ENCODE results near the gene ZNF408.
A peak's percentile ranks its signal among the peaks of the same experiment; 100 is the strongest.

ZNF408 gene

DNA sequence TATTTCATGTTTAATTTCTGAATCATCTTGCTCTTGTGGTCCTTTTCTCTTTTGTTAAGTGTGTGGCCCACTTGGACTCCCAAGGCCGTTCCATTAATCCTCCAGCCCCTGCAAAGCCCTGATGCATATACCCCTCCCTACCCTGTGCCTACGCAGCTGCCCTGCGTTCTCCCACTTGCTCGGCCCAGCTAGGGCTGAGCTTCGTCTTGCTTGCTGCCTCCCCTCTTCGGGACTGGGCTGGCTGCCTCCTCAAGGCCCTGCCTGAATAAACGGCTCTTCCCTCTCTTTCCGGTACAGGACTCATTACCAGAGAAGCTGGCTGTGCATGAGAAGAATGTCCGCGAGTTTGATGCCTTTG lies 28.9 kb upstream of the ZNF408 start:
- H3K27ac ChIP-seq, result peak overlapping the region in 1 of 2 donors; percentile 86
- H3K4me3 ChIP-seq, result no peak overlapping the region
- DNase-seq (ENCODE audit: low spot score), result no peak
- TF ChIP-seq CTCF (IDR thresholded peaks at IDR 0.05), result no peak

GRCh38 chr11:46672381-46672839 lies 28.4 kb upstream of the ZNF408 start:
- no peak overlapping the region for H3K4me3 ChIP-seq
- TF ChIP-seq CTCF (IDR thresholded peaks at IDR 0.05), result no peak
- peak overlapping the region in 1 of 2 donors; percentile 86 for H3K27ac ChIP-seq
- no peak for DNase-seq (ENCODE audit: low spot score)

DNA sequence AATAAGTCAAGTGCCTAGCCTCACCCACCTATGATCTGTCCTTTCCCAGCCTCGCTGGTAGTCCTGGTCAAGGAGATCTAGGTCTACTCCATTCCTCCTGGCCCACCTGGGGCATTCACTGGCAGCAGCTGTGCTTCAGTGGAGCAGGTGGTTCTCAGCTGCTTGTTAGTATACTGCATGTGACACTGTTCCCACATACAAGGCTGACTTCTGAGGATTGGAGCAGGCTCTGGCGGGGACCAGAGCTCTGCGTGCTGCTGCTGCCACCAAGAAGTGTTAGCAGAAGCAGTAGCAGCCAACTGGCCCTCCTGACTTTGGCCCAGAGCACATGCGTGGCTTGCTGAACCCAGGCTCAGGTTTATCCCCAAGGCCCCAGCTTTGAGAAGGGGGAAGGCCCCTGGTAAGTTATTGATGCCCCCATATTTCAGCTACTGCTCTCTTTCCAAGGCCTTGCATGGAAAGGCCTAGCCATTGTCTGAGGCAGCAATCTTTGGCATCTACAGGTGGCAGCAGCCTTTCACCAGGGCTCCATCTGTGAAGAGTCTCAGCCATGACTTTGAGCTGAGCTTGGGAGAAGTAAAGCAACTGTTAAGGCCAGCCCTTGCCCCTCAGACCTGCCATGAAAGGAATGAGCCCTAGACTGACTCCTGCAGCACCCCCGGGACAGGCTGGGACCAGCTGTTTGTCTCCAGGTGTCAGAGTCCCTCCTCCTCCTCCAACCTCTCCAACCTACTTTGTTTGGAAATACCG lies 26.9 kb upstream of the ZNF408 start:
- no peak for DNase-seq (ENCODE audit: low spot score)
- TF ChIP-seq CTCF (IDR thresholded peaks at IDR 0.05), result no peak
- Histone ChIP-seq H3K27ac (peak overlapping the region in 1 of 2 donors; percentile 86), H3K4me3 (no peak overlapping the region)

DNA sequence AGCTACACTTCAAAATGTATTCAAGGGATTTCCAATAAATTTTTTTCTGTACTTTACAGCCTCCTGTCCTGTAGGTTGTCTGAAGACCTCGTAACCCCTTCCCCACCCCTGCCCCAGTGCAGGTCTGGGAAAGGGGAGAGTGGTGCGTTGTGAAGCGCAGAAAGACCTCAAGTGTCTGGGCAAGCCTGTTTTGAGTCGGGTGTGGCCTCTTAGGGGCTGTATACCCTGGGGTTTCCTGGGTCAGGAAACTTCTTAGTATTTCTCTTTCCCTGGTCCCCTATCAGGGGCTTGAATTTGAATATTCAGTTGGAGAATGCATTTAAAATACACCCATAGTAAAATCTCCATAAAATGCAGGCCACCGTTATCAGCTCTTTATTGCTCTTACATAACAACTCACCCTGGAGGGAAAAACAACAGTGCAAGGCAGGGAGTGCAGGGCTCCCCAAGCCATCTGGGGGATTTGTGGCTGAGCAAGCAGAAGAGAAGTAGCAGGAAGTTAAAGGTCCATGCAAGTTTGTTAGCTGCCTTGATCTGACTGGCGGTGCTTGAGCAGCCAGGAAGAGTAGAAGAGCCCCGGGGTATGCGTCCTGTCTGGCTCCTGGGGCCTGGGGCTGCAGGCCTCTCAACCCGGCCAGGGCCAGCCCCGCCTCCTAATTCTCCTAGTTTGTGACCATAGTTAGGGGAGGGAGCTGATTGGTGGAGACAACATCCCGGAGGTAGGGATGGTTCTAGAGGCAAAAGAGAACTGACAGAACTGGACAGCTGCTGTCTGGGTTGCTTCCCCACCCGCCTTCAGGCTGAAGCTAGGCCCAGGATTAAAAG lies 26.2 kb upstream of the ZNF408 start:
- Histone ChIP-seq H3K27ac (peak overlapping the region; percentile 26 to 86), H3K4me3 (no peak overlapping the region)
- TF ChIP-seq CTCF (IDR thresholded peaks at IDR 0.05), result no peak
- DNase-seq (ENCODE audit: low spot score), result no peak

GRCh38 chr11:46675288-46675851 lies 25.5 kb upstream of the ZNF408 start:
- no peak for TF ChIP-seq CTCF (IDR thresholded peaks at IDR 0.05)
- Histone ChIP-seq H3K4me3 (no peak overlapping the region), H3K27ac (peak overlapping the region; percentile 26 to 86)
- no peak for DNase-seq (ENCODE audit: low spot score)

DNA sequence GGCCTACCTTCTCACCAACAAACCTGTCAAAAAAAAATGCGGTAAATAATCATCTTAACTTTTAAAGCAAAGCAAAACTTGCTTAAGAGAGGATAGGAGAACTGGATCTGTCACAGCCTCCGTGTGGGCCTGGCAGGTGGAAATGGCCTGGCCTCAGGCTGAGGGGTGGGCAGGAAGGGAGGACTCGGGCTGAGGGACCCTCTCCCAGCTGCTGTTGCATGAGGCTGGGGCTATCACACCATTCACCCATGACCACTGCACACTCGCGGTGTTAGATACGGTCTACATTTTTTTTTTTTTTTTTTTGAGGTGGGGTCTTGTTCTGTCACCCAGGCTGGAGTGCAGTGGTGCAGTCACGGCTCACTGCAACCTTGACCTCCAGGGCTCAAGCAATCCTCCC lies 24.9 kb upstream of the ZNF408 start:
- Histone ChIP-seq H3K27ac (peak overlapping the region; percentile 26 to 86), H3K4me3 (no peak overlapping the region)
- TF ChIP-seq CTCF (IDR thresholded peaks at IDR 0.05), result no peak
- DNase-seq (ENCODE audit: low spot score), result no peak
